Parathyroid adenoma (tissue), 2 donors: ENCODE measurements around the gene ARL10.

Experiments used
- H2AFZ ChIP-seq: fragments of 300-600 bp; sonication (generic); one replicate; pipeline ENCODE4 v1.7.0; 2017; ENCODE audit warnings: antibody characterized with exemption, mild to moderate bottlenecking
- H3K27ac ChIP-seq: fragments of 300-600 bp; sonication (generic); one replicate; pipeline ENCODE4 v1.7.0; 2017
- H3K27me3 ChIP-seq: fragments of 300-600 bp; sonication (generic); one replicate; pipeline ENCODE4 v1.7.0; 2017; ENCODE audit warnings: low read length; ENCODE audit not compliant: control insufficient read depth, insufficient read depth
- H3K36me3 ChIP-seq: fragments of 300-600 bp; sonication (generic); one replicate; pipeline ENCODE4 v1.7.0; 2017; ENCODE audit warnings: low read length; ENCODE audit not compliant: control insufficient read depth, insufficient read depth
- H3K4me1 ChIP-seq: fragments of 300-600 bp; sonication (generic); one replicate; pipeline ENCODE4 v1.7.0; 2017; ENCODE audit warnings: control low read depth
- H3K4me2 ChIP-seq: fragments of 300-600 bp; sonication (generic); one replicate; pipeline ENCODE4 v1.7.0; 2017; ENCODE audit warnings: low read length
- H3K4me3 ChIP-seq: fragments of 300-600 bp; sonication (generic); one replicate; pipeline ENCODE4 v1.7.0; 2017; ENCODE audit warnings: low read depth, low read length
- H3K79me2 ChIP-seq: fragments of 300-600 bp; sonication (generic); one replicate; pipeline ENCODE4 v1.7.0; 2017; ENCODE audit warnings: control low read depth
- H3K9ac ChIP-seq: fragments of 300-600 bp; sonication (generic); one replicate; pipeline ENCODE4 v1.7.0; 2017; ENCODE audit warnings: mild to moderate bottlenecking
- H3K9me3 ChIP-seq: fragments of 300-600 bp; sonication (generic); one replicate; pipeline ENCODE4 v1.7.0; 2017; ENCODE audit warnings: low read length; ENCODE audit not compliant: control insufficient read depth
- TF ChIP-seq, protein P1 (sequence below): fragments of 300-600 bp; sonication (generic); IDR thresholded peaks from one replicate; pipeline ENCODE4 v1.7.0; 2017; ENCODE audit warnings: antibody characterized with exemption, mild to moderate bottlenecking
- donor health status: primary hyperparathyroidism.

ARL10 gene

DNA sequence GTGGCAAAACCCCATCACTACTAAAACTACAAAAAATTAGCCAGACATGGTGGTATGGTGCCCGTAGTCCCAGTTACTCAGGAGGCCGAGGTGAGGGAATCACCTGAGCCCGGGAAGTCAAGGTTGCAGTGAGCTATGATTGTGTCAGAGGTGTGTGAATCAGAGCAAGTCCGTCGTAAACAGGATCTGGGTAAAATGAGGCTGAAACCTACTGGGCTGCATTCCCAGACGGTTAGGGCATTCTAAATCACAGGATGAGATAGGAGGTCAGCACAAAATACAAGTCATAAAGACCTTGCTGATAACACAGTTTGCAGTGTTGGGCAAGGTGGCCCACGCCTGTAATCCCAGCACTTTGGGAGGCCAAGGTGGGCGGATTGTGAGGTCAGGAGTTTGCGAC lies 53.0 kb downstream of the ARL10 start:
- H3K4me3 ChIP-seq = no peak overlapping the region
- TF ChIP-seq, protein P1, sequence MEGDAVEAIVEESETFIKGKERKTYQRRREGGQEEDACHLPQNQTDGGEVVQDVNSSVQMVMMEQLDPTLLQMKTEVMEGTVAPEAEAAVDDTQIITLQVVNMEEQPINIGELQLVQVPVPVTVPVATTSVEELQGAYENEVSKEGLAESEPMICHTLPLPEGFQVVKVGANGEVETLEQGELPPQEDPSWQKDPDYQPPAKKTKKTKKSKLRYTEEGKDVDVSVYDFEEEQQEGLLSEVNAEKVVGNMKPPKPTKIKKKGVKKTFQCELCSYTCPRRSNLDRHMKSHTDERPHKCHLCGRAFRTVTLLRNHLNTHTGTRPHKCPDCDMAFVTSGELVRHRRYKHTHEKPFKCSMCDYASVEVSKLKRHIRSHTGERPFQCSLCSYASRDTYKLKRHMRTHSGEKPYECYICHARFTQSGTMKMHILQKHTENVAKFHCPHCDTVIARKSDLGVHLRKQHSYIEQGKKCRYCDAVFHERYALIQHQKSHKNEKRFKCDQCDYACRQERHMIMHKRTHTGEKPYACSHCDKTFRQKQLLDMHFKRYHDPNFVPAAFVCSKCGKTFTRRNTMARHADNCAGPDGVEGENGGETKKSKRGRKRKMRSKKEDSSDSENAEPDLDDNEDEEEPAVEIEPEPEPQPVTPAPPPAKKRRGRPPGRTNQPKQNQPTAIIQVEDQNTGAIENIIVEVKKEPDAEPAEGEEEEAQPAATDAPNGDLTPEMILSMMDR = no peak
- peaks cover 14% of the 10 kb centered on the region for H3K4me1 ChIP-seq
- no peaks in the 10 kb centered on the region for H3K36me3 ChIP-seq
- H3K27ac ChIP-seq = no peak overlapping the region
- no peaks in the 10 kb centered on the region for H3K9me3 ChIP-seq
- H3K4me2 ChIP-seq = no peak overlapping the region
- no peak overlapping the region for H3K9ac ChIP-seq
- peaks cover 26% of the 10 kb centered on the region for H3K79me2 ChIP-seq
- peak overlapping the region; percentile 53 for H2AFZ ChIP-seq
- H3K27me3 ChIP-seq = no peaks in the 10 kb centered on the region

DNA sequence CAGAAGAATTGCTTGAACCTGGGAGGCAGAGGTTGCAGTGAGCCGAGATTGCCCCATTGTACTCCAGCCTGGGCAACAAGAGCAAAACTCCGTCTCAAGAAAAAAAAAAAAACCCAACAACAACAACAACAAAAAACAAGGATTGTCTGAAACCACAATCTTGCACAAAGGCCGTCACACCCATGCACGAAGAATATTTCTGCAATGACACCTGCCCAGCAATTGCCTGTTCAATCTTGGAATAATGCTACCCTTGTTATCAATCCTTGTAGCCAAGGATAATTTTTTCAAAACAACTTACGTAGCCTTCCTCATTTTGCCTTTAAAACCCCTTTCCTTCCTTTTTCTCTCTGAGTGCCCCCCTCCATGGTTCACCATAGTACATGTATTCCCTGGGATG lies 54.8 kb downstream of the ARL10 start:
- Histone ChIP-seq H3K79me2 (peaks cover 15% of the 10 kb centered on the region), H3K36me3 (no peaks in the 10 kb centered on the region), H3K9ac (no peak overlapping the region), H3K9me3 (no peaks in the 10 kb centered on the region), H2AFZ (no peak overlapping the region), H3K27me3 (no peaks in the 10 kb centered on the region), H3K4me1 (peaks cover 5% of the 10 kb centered on the region), H3K4me3 (no peak overlapping the region), H3K27ac (no peak overlapping the region), H3K4me2 (no peak overlapping the region)
- TF ChIP-seq, protein P1 = no peak

DNA sequence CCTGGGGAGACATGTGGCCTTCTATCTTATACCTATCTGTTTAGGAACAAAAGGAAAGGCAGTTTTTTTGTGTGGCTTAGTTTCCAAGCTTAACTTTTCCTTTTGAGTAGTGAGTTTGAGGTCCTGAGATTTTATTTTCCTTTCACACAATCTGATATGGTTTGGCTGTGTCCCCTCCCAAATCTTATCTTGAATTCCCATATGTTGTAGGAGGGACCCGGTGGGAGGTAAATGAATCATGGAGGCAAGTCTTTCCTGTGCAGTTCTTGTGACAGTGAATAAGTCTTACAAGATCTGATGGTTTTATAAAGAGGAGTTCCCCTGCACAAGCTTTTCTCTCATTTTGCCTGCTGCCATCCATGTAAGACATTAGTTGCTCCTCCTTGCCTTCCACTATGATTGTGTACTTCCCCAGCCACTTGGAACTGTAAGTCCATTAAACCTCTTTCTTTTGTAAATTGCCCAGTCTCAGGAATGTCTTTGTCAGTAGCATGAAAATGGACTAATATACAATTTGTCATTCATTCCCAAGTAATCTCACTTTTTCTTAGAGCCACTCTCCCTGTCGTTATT lies 55.8 kb downstream of the ARL10 start:
- no peaks in the 10 kb centered on the region for H3K9me3 ChIP-seq
- no peaks in the 10 kb centered on the region for H3K36me3 ChIP-seq
- no peak overlapping the region for H3K9ac ChIP-seq
- TF ChIP-seq, protein P1 = no peak
- no peak overlapping the region for H3K27ac ChIP-seq
- H3K4me3 ChIP-seq = no peak overlapping the region
- H3K27me3 ChIP-seq = no peaks in the 10 kb centered on the region
- no peak overlapping the region for H2AFZ ChIP-seq
- H3K79me2 ChIP-seq = peaks cover 7% of the 10 kb centered on the region
- no peak overlapping the region for H3K4me2 ChIP-seq
- peaks cover 4% of the 10 kb centered on the region for H3K4me1 ChIP-seq

DNA sequence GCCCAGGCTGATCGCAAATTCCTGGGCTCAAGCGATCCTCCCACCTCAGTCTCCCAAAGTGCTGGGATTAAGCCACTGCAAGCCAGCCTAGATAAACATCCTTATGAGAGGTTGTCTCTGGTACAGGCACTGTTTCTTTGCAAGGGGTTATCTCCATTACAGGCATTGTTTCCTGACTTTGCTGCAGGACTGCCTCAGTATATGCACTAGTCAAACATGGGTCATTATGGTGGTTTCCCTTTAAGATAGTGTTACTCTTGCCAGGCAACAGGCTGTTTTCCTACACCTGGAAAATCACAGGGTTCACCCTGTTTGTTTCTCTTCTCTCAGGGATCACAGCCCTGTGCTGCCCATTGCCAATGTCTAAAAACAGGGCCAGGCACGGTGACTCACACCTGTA lies 58.9 kb downstream of the ARL10 start:
- Histone ChIP-seq H3K4me2 (no peak overlapping the region), H3K4me1 (no peaks in the 10 kb centered on the region), H3K9ac (no peak overlapping the region), H3K9me3 (no peaks in the 10 kb centered on the region), H3K27me3 (no peaks in the 10 kb centered on the region), H2AFZ (no peak overlapping the region), H3K79me2 (no peaks in the 10 kb centered on the region), H3K4me3 (no peak overlapping the region), H3K36me3 (no peaks in the 10 kb centered on the region), H3K27ac (no peak overlapping the region)
- TF ChIP-seq, protein P1 = no peak

DNA sequence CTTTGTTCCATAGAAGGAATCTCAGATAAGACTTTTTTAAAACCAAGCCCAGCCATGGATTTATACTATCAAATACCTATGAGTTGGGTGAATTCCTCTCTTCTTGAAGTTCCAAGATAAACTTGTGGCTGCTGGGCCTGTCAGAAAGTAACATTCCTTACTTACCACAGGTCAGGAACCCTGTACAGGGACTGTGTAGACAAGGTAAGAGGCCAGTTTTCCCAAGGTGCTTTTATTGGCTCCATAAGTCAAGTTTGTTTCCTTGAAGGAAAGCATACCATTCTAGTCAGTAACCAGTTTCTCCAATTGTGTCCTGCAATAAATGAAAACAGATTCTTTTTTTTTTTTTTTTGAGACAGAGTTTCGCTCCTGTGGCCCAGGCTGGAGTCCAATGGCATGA lies 59.9 kb downstream of the ARL10 start:
- Histone ChIP-seq H2AFZ (no peak overlapping the region), H3K79me2 (no peaks in the 10 kb centered on the region), H3K4me2 (no peak overlapping the region), H3K36me3 (no peaks in the 10 kb centered on the region), H3K27me3 (no peaks in the 10 kb centered on the region), H3K27ac (no peak overlapping the region), H3K4me3 (no peak overlapping the region), H3K4me1 (no peaks in the 10 kb centered on the region), H3K9me3 (no peaks in the 10 kb centered on the region), H3K9ac (no peak overlapping the region)
- TF ChIP-seq, protein P1 = no peak
